HepG2 (cell line): ENCODE measurements around the gene ENO2. TPM values are rescaled to one million over a fixed set of nuclear protein-coding genes. Genes with fewer than 3 reads are reported as not detected.

Experiments used
- AKAP8 ChIP-seq: sonication (generic); formaldehyde crosslinking; IDR thresholded peaks from 2 replicates; pipeline ENCODE4 v1.5.1; 2020; ENCODE audit warnings: mild to moderate bottlenecking, missing genetic modification reagents
- DR1 ChIP-seq: sonication (generic); formaldehyde crosslinking; IDR thresholded peaks from 2 replicates; pipeline ENCODE4 v1.8.0; 2021; ENCODE audit warnings: mild to moderate bottlenecking, missing genetic modification reagents, inconsistent platforms
- GPN1 ChIP-seq: sonication (generic); formaldehyde crosslinking; IDR thresholded peaks from 2 replicates; pipeline ENCODE4 v1.5.1; 2020; ENCODE audit warnings: missing genetic modification reagents, borderline replicate concordance
- HMG20A ChIP-seq: IDR thresholded peaks from 2 replicates; pipeline ENCODE4 v1.6.1; 2016; ENCODE audit warnings: borderline replicate concordance
- MEF2D ChIP-seq: sonication (generic); formaldehyde crosslinking; IDR thresholded peaks from 2 replicates; pipeline ENCODE4 v1.5.1; 2020; ENCODE audit warnings: mild to moderate bottlenecking, missing genetic modification reagents
- PCBP2 ChIP-seq: fragments of 200-400 bp; formaldehyde crosslinking; optimal IDR thresholded peaks from 2 replicates; pipeline ENCODE3; 2018; ENCODE audit warnings: low read length, low read depth; ENCODE audit not compliant: poor library complexity, severe bottlenecking
- PITX1 ChIP-seq: sonication (generic); formaldehyde crosslinking; IDR thresholded peaks from 2 replicates; pipeline ENCODE4 v1.5.1; 2020; ENCODE audit warnings: mild to moderate bottlenecking, missing genetic modification reagents
- POLR2A ChIP-seq, 2 experiments: IDR thresholded peaks; 2 replicates each; pipeline ENCODE4 v1.6.1; 2011; ENCODE audit warnings: low read depth in 2 of 2, low read length in 2 of 2, mild to moderate bottlenecking in 1 of 2, moderate library complexity in 1 of 2; ENCODE audit not compliant: insufficient read depth in 1 of 2
- SIN3B ChIP-seq: fragments of 150-350 bp; IDR thresholded peaks from 2 replicates; pipeline ENCODE4 v1.6.1; 2014; ENCODE audit warnings: low read length
- SNAPC2 ChIP-seq: sonication (generic); formaldehyde crosslinking; IDR thresholded peaks from 2 replicates; pipeline ENCODE4 v1.8.1; 2022; ENCODE audit warnings: mild to moderate bottlenecking, missing genetic modification reagents
- TCF7 ChIP-seq: sonication (generic); IDR thresholded peaks from 2 replicates; pipeline ENCODE4 v1.6.1; 2016; ENCODE audit warnings: antibody characterized with exemption, low read depth
- ZEB1 ChIP-seq: IDR thresholded peaks from 2 replicates; pipeline ENCODE4 v1.6.1; 2012; ENCODE audit warnings: mild to moderate bottlenecking, low read depth, inconsistent platforms; ENCODE audit not compliant: insufficient replicate concordance
- ZFP1 ChIP-seq: IDR thresholded peaks from 2 replicates; pipeline ENCODE4 v1.6.1; 2016
- ZNF205 ChIP-seq: IDR thresholded peaks from 2 replicates; pipeline ENCODE4 v1.6.1; 2018; ENCODE audit warnings: missing biosample characterization, missing genetic modification reagents
- ZNF670 ChIP-seq: sonication (generic); formaldehyde crosslinking; IDR thresholded peaks from 2 replicates; pipeline ENCODE4 v1.8.0; 2022; ENCODE audit warnings: mild to moderate bottlenecking, missing genetic modification reagents, borderline replicate concordance
- ZNF780A ChIP-seq: sonication (generic); formaldehyde crosslinking; IDR thresholded peaks from 2 replicates; pipeline ENCODE4 v1.8.0; 2022; ENCODE audit warnings: mild to moderate bottlenecking, missing genetic modification reagents, moderate library complexity
- ZNF792 ChIP-seq: IDR thresholded peaks from 2 replicates; pipeline ENCODE4 v1.6.1; 2016
- polyA plus RNA-seq, 8 experiments: library from polyadenylated mRNA; depleted of rRNA in 3 of 8; stranded (reverse) in 7 of 8; unstranded in 1 of 8; fragments of >200 nt; fragmentation: Illumina TruSeq in 4 of 8; extraction: Trizol in 4 of 8; gene quantifications; 2 replicates each; pipeline versions ENCODE4 v1.2.1 to v1.2.3, GENCODE V29; 2011 to 2016; ENCODE audit warnings: low read depth in 4 of 8, missing spikeins in 1 of 8, mixed read lengths in 1 of 8; ENCODE audit not compliant: insufficient read depth in 1 of 8
- total RNA-seq, 5 experiments: library from RNA; depleted of rRNA; stranded (reverse); fragments of >200 nt; fragmentation: Illumina TruSeq; extraction: Trizol; gene quantifications; 2 replicates each; pipeline ENCODE4 v1.2.3, GENCODE V29; 2016; ENCODE audit warnings: low read depth in 1 of 5
- TF ChIP-seq, protein P1 (sequence below): sonication (generic); formaldehyde crosslinking; conservative IDR thresholded peaks from 2 replicates; pipeline ENCODE4 v1.8.0; 2022; ENCODE audit warnings: low read depth, missing genetic modification reagents
- TF ChIP-seq, protein P2 (sequence below): sonication (generic); formaldehyde crosslinking; IDR thresholded peaks from 2 replicates; pipeline ENCODE4 v1.5.0; 2020; ENCODE audit warnings: mild to moderate bottlenecking, missing genetic modification reagents, borderline replicate concordance
- TF ChIP-seq, protein P3 (sequence below): sonication (generic); formaldehyde crosslinking; IDR thresholded peaks from 2 replicates; pipeline ENCODE4 v1.5.0; 2020; ENCODE audit warnings: mild to moderate bottlenecking, missing genetic modification reagents, moderate library complexity
- TF ChIP-seq, protein P4 (sequence below): sonication (generic); formaldehyde crosslinking; conservative IDR thresholded peaks from 2 replicates; pipeline ENCODE4 v1.8.0; 2022; ENCODE audit warnings: missing genetic modification reagents
- TF ChIP-seq, protein P5 (sequence below): sonication (generic); formaldehyde crosslinking; IDR thresholded peaks from 2 replicates; pipeline ENCODE4 v1.5.1; 2020; ENCODE audit warnings: mild to moderate bottlenecking, missing genetic modification reagents, borderline replicate concordance

Gene ENO2
- total and polyA plus RNA-seq, 2 of the 13 experiments (the other 11 are each of a cell fraction or from before 2014, with no cell fraction given), result 19.3 to 136 TPM

DNA sequence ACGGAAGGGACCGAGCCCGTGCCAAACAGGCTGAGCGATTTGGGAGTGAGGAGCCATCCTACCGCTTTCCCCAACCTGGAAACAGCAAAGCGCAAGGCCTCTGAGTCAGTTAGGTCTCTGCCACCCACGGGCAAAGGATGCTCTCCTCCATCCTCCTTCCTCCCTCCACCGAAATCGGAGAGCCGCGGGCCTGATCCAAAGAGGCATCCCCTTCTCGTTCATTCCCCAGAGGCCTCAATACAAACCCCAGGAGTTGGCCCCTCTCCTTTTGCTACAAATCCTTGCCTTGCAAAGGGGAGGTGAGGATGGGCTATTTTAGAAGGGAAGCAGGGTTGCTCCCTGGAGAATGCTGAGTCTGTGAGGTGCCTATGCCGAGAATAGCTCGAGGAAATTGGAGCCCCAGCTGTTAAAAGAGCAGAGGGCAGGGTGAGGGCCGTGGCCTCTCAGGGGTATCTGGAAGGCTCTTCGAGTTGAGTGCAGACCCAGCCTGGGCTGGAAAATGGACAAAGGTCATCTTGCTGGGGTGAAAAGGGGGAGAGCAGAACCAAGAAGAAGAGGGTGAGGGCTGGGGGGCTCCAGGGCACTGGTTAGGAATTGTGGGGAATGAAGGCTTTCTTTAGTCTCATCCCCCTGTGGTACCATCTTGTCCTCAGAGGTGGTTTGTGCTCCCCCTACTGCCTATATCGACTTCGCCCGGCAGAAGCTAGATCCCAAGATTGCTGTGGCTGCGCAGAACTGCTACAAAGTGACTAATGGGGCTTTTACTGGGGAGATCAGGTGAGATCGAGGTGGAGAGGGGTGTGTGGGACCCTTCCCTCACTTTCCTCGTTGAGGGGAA, 46.0 kb upstream of the ENO2 start (continued):
- TF ChIP-seq PCBP2 (no peak), ZEB1 (peak; percentile 32), SNAPC2 (no peak), HMG20A (CRISPR knock-in tag) (no peak), ZFP1 (CRISPR knock-in tag) (no peak), AKAP8 (CRISPR knock-in tag) (peak; percentile 79), GPN1 (CRISPR knock-in tag) (no peak), POLR2A (IDR thresholded peaks at IDR 0.05; ENCODE audit: insufficient read depth in 1 of 2, low read depth in 2 of 2, low read length in 2 of 2) (peak in 1 of 2 experiments; percentile 9; a peak in 1 of 4 replicates), SIN3B (no peak), ZNF792 (CRISPR knock-in tag) (0 out of 2 replicates have a peak, but pooled peaks have one; percentile 6), DR1 (CRISPR knock-in tag) (0 out of 2 replicates have a peak, but pooled peaks have one; percentile 29), MEF2D (CRISPR knock-in tag) (peak; percentile 57; the same call in 1 of the 2 replicates), TCF7 (no peak), ZNF205 (CRISPR knock-in tag) (0 out of 2 replicates have a peak, but pooled peaks have one; percentile 4), ZNF670 (no peak), ZNF780A (CRISPR knock-in tag) (no peak), PITX1 (CRISPR knock-in tag) (0 out of 2 replicates have a peak, but pooled peaks have one; percentile 5)
- TF ChIP-seq, protein P1, sequence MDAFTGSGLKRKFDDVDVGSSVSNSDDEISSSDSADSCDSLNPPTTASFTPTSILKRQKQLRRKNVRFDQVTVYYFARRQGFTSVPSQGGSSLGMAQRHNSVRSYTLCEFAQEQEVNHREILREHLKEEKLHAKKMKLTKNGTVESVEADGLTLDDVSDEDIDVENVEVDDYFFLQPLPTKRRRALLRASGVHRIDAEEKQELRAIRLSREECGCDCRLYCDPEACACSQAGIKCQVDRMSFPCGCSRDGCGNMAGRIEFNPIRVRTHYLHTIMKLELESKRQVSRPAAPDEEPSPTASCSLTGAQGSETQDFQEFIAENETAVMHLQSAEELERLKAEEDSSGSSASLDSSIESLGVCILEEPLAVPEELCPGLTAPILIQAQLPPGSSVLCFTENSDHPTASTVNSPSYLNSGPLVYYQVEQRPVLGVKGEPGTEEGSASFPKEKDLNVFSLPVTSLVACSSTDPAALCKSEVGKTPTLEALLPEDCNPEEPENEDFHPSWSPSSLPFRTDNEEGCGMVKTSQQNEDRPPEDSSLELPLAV (CRISPR knock-in tag), result no peak
- TF ChIP-seq, protein P2, sequence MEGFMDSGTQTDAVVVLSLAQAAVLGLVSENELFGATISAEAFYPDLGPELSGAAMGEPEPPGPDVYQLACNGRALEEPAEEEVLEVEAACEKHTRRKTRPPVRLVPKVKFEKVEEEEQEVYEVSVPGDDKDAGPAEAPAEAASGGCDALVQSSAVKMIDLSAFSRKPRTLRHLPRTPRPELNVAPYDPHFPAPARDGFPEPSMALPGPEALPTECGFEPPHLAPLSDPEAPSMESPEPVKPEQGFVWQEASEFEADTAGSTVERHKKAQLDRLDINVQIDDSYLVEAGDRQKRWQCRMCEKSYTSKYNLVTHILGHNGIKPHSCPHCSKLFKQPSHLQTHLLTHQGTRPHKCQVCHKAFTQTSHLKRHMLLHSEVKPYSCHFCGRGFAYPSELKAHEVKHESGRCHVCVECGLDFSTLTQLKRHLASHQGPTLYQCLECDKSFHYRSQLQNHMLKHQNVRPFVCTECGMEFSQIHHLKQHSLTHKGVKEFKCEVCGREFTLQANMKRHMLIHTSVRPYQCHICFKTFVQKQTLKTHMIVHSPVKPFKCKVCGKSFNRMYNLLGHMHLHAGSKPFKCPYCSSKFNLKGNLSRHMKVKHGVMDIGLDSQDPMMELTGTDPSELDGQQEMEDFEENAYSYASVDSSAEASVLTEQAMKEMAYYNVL, result no peak
- TF ChIP-seq, protein P3, sequence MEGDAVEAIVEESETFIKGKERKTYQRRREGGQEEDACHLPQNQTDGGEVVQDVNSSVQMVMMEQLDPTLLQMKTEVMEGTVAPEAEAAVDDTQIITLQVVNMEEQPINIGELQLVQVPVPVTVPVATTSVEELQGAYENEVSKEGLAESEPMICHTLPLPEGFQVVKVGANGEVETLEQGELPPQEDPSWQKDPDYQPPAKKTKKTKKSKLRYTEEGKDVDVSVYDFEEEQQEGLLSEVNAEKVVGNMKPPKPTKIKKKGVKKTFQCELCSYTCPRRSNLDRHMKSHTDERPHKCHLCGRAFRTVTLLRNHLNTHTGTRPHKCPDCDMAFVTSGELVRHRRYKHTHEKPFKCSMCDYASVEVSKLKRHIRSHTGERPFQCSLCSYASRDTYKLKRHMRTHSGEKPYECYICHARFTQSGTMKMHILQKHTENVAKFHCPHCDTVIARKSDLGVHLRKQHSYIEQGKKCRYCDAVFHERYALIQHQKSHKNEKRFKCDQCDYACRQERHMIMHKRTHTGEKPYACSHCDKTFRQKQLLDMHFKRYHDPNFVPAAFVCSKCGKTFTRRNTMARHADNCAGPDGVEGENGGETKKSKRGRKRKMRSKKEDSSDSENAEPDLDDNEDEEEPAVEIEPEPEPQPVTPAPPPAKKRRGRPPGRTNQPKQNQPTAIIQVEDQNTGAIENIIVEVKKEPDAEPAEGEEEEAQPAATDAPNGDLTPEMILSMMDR (CRISPR knock-in tag), result peak; percentile 50
- TF ChIP-seq, protein P4, sequence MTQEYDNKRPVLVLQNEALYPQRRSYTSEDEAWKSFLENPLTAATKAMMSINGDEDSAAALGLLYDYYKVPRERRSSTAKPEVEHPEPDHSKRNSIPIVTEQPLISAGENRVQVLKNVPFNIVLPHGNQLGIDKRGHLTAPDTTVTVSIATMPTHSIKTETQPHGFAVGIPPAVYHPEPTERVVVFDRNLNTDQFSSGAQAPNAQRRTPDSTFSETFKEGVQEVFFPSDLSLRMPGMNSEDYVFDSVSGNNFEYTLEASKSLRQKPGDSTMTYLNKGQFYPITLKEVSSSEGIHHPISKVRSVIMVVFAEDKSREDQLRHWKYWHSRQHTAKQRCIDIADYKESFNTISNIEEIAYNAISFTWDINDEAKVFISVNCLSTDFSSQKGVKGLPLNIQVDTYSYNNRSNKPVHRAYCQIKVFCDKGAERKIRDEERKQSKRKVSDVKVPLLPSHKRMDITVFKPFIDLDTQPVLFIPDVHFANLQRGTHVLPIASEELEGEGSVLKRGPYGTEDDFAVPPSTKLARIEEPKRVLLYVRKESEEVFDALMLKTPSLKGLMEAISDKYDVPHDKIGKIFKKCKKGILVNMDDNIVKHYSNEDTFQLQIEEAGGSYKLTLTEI (CRISPR knock-in tag), result no peak
- TF ChIP-seq, protein P5, sequence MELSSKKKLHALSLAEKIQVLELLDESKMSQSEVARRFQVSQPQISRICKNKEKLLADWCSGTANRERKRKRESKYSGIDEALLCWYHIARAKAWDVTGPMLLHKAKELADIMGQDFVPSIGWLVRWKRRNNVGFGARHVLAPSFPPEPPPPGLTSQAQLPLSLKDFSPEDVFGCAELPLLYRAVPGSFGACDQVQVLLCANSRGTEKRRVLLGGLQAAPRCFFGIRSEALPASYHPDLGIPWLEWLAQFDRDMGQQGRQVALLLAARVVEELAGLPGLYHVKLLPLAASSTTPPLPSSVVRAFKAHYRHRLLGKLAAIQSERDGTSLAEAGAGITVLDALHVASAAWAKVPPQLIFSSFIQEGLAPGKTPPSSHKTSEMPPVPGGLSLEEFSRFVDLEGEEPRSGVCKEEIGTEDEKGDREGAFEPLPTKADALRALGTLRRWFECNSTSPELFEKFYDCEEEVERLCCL (CRISPR knock-in tag), result no peak
